Measurements from ENCODE around the gene SPINK8.

Gene SPINK8

DNA sequence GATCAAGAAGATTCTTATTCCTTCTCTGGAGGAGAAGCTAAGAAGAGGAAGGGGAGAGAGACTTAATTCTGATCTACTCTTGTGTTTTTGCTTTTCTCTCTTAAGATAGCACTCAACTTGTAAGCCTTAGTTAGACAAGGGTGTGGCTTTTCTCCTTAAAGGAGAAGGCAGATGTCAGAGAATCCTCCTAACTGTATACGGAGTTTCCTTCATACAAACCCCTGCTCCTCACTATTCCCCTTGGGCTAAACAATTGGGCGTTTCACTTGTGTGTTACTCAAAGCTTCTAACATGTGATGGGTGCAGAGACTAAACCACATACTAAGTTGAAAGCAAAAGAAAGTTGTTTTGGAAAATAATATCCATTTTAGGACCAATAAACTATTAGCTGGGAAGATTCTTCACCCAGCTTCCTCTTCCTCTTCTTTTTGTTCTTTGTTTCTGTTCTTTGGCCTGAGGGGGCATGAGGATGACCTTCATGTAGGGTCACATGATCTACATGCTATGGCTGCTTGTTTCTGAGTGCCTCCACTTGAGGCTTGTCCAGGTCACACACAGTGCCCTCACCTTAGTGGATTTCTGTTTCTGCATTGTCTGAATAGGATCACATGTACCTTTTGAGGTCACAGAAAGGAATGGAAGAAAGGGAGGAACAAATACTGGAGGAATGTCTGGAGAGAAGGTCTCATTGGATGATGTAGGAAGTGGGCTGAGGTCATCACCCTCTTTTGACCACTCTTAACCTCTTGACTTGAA, 14.6 kb downstream of the SPINK8 start:
- DNase-seq = no peak

DNA sequence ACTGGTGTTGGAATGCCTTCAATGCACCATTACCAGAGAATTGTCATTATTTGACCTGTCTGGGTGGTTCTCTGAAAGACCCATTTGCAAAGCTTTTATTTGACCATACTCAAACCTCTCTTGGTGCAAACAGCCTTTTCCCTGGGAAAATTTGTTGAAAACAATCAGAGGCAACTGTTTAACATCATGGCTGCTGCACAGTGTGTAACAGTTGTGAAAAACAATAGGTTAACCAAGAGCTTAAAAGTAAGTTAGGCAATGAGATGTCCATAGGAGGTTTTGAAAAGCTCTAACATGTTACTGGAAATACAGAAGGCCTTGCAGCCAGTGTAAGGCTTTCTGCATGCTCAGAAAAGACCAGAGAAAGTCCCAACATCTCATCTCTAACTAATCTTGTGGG, 18.9 kb downstream of the SPINK8 start:
- DNase-seq = no peak

DNA sequence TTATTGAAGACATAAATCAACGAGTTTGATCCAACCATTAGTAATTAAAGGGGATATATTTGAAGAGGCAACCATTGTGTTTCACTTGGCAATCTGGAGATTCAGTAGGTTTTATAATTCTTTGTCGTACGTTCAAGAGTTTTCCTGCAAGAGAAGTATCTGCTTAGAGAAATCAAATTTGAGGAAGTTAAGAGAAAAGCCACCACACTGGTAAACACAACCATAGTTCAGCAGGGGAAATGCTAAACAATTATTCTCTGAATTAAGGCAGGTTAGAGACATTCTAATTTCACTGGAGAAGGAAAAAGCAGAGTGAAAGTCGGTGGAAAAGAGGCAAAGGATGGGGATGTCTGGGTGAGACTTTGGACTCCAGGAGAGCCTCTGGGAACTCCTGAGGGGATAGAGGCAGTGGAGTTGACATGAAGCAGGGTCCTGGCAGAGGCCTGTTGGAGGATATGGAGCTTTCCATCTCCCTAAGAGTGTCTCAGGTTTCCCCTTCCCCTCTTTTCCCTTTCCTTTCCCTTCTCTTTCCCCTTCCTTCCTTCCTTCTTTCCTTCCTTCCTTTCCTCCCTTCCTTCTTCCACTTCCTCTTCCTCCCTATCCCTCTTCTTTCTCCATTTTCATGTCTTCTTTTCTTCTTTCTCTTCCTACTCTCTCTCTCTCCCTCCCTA, 26.5 kb downstream of the SPINK8 start:
- DNase-seq = no peak

DNA sequence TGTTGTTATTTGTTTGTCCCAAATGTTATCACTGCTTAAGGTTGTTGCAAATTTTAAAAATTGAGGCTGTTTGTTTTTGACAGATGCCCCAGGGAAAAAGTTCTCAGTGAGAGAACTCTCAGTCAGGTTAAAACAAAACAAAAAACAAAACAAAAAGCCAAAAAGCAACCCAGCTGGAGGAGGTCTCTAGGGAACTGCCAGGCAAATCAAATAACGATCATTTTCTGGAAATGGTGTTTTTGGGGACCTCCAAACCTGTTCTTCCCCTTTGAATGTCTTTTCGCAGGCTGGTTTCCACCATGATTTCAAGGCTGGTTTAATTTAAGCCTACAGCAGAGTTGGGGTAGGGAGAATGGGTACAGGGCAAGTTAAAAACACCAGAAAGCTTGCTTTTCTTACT, 27.2 kb downstream of the SPINK8 start:
- no peak for DNase-seq

DNA sequence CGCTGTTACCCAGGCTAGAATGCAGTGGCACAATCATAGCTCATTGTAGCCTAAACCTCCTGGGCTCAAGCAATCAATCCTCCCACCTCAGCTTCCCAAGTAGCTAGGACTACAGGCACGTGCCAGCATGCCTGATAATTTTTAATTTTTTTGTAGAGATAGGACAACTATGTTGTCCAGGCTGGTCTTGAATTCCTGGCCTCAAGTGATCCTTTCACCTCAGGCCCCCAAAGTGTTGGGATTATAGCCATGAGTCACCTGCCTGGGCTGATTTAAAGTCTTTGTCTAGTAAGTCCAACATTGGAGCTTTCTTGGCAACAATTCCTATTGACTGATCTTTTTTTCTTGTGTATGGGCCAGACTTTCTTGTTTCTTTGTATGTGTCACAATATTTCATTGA, 28.1 kb downstream of the SPINK8 start:
- DNase-seq = no peak

DNA sequence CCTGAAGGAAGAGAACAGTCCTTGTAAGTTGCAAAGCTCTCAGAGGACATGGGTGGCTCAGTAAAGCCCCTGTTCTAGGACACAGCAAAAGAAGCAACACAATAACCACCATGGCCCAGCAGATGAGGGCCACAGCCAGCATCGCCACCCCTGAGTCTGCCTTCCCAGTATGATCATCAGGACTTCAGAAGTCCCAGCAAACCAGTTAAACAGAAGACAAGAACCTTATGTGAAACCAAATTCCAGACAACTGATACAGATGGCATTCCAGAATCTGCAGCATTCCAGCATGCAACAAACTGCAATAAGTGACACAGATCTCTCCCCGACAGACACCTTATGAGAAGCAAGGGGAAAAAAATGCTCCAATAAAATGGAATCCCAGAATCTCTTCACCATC, 30.4 kb downstream of the SPINK8 start:
- DNase-seq = no peak

DNA sequence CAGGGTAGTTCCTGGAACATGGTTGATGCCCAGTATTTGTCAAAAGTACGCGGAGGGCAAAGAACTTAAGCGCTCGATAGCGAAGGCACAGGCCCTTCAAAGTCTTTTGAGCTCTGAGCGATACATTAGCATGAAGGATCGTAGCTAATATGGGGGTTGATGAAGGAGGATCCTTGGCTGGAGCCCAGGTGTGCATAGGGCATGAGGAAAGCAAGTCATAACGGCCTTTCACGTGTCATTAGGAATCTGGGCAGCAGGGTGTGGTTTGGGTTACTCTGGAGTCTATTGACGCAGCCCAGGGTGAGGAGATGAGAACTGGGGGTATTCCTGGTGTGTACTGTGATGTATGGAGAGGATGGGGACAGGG, 31.7 kb downstream of the SPINK8 start:
- DNase-seq = no peak

DNA sequence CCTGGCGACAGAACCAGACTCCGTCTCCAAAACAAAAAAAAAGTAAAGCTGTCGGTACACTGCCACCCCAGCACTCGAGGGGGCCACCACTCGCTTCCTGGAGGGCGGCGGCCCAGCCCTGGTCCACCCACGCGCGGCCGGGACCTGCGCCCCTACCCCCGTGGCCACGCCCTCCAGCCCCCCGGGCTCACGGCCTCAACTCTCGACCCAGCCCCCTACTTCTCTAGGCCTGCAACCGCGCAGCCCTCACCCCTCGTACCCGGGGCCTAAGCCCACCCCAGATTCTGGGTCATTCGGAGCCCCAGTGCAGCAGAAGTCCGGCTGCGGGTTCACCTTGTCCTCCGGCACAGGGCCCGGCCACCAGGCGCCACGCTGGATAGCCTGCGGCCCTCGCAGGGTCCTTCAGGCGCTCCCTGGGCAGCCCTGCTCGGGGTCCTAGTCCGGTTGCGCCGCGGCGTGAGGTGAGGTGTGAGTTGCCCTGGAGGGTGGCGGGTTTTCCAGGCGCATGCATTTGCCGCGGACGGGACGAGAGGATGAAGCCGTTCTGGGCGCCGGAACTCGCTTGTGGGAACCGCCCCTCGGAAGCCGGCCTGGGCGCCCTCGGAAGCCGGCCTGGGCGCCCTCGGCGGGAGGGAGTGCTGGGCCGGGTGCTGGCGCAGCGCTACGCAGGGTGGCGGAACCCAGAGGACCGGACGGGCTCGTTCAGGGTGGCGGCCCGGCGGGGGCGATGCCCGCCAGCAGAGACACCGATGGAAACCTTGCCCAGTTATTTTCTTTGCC, 32.3 kb downstream of the SPINK8 start, which contains the start of gene NME6:
Gene NME6 (minus strand): TSS at position 348 of the 780 bp plus-strand sequence.
- DNase-seq = peak; percentile 24

DNA sequence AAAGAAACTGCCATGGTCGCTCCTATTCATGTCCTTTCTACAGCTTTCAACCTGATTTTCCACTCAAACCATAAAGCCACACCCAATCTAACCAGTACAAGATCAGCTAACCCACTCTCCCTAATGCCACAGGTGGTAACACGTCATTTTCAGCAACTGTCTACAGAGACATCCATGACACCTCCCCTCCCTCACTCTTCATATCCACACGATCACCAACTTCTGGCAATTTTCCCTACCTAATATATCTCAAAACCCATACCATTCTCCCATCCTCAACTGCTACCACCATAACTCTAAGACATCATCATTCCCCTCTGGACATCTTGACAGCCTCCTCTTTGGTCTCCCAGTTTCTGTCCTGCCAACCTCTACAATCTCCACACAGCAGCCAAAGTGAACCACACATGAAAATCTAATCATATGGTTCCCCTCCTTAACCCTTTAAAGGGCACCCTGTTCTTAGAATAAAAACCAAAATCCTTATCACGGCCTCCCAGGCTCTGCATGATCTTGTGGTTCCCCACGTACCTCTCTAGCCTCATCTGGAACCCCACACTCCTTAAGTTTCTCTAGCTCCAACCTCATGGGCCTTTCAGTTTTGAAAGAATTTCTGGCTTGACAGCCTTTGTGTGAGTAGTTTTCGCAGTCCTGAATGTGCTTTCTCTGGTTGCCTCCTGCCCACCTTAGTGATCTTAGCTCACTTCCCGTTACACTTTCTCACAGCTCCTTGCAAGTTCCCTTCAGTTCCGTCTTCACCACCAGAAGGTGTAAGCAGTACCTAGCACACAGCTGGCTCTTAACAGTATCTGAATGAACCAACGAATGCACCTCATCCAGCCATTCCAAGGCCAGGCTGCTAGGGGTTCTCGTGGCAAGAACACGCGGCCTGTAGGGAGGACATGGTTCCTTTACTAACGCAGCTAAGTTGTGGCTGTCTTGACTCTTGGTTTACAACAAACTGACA, 33.4 kb downstream of the SPINK8 start:
- DNase-seq = no peak

DNA sequence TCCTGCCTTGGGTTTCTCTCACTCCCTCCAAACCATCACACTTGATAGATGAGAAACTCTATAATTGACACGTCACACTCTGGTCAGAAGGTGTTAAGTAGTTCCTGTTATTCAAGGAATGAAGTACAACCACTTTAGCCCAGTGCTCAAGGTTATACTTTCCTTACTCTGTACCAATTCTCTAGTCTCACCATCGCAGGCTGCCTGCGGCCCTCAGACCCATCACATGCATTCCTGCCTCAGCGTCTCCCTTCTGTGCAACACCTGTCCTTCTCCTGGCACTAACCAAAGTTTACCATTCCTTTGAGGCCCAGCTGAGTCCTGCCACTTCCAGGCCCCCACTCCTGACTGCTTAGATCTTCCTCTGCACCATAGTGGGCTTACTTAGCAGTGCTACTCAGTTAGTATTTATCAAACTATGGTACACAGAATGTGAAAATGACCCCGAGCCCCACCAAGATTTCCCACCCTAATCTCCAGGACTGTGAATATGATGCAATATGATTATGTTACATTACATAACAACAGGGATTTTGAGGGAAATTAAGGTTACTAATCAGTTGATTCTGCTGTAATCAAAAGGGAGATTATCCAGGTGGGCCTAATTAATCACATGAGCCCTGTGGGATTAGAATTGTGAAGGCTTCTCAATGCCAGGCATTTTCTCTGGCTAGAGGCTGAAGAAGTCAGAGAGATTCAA, 36.2 kb downstream of the SPINK8 start:
- no peak for DNase-seq

DNA sequence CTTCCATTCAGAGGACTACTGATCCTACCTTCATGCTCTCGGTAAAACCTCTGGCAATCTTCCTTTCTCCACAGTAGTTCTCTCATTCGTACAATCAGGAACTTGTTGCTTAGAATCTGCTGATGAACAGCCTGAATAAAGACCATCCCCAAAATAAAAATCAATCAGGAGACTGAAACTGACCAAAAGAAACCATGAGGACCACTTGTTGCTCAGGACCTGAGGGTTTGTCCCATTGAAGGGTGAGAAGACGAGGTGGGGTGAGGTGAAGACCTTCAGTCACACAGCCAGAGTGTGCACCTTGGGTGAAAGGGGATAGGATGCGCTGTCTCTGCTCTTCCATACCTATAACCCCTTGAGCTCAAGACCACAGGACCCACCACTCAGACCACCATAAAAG, 36.8 kb downstream of the SPINK8 start:
- DNase-seq = no peak

DNA sequence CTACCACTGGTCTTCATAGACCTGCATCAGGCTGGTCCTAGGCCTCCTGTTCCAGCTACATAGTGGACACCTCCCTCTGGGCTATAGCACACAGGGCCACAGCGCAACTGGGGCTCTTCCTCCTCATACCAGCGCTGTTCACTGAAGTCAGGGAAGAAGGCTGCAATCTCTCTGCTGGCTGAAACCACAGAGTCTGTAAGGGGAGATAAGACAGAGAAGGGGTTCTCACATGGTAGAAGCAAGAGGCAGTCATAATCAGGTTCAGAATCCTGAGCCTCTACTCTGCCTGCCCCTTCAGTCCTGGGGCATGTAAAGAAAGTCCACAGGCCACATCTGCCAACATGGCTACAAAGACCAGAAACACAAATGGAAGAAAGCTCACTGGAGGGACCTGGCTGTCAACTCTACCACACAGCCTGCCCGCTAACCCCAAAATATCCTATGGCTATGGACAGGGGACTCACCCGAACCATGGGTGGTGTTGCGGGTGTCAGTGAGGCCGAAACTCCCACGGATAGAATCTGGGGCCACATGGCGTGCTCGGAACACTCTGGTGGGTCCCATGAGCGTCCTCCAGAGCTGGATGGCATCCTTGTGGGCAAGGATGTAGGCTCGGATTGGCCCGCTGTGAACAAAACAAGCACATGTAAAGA, 38.7 kb downstream of the SPINK8 start:
- DNase-seq = no peak

DNA sequence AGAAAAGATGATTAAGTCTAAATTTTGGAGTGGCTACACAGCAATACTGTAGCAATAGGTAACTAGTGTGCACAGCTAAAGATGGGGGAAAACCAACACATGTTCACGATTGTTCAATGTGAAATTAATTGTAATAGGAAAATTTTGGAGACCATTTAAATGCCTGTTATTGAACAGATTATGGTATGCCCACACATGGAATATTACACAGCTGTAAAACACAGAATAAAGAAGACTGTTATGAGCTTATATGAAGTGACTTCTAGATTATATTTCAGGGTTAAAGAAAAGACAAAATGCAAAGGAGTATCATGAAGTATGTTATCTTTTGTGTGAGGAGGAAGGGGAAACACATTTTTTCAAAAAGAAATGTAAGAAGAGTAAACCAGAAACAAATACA, 43.8 kb downstream of the SPINK8 start:
- DNase-seq = no peak

DNA sequence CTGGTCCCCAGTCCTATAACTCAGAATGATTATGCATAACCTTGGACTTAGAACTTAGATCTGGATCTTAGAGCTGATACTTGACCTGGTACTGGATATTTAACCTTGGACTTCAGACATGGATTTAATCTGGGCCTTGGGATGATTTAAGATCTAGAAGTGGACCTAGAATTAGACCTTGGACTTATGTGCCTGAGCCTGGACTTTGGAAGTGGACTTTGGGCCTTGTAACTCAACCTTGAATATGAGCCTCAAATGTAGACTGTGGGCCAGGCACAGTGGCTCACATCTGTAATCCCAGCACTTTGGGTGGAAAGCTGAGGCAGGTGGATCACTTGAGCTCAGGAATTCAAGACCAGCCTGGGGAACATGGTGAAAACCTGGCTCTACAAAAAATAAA, 46.4 kb downstream of the SPINK8 start:
- DNase-seq = no peak

DNA sequence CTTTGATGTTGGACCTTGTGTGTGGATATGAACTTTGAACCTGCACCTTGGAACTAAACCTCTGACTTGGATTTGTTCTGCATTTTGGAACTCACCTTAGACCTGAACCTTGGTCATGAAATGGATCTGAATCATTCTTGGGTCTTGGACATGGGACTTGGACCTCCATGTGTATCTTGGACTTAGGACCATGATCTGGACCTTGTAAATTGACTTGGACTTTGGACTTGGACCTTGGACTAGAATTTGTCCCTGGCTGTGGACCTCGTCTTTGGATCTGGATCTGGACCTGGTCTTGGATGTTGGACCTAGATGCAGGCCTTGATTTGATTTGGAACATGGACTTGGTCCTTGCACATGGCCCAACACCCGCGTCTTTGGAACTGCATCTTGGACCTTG, 47.2 kb downstream of the SPINK8 start:
- DNase-seq = no peak

DNA sequence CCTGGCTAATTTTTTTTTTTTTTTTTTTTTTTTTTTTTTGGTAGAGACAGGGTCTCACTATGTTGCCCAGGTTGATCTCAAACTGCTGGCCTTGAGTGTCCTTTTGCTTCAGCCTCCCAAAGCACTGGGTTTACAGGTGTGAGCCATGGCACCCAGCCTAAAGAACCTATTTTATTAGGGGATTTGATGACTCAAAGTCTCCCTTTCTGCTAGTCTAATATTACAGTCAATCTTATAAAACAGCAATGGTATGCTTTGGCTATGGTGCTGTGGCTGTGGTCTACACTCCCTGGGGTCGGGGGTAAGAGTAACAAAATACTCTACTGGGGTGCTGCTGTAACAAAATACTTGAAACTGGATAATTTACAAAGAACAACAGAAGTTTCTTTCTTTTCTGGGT, 47.8 kb downstream of the SPINK8 start:
- DNase-seq = no peak

DNA sequence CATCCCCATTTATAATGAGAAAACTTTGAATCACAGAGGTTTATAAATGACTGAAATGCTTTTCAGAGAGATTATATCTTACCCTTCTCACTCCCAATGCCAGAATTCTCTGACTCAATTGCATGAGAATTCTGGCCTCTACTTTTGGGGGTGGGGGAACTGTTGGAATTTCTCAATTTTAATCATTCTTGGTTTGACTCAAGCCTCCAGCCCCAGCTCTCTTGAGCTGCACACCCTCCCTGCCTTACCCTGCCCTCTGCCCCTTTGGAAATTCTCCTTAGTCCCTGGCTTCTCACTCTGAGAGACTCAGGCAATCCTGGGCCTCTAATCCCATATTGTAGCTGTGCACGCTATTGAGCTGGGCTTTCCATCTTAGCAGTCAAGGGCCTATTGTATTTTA, 48.3 kb downstream of the SPINK8 start:
- no peak for DNase-seq

DNA sequence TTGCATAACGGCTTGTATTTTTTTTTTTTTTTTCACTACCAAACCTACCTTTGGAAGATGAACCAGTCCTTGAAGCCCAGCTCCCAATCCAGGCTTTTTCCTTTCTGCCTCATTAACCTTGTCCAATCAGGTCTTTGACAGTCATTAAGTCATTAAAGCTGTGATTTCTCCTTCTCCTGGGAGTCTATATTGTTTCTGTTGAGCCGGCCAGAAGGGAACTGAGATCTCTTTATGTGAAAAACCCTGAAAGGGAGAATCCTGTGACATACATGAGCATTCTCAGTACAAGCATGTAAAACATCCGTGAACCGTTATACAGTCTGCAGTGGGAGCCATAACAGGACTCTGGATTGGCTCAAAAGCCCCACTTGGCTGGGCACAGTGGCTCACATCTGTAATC, 52.6 kb downstream of the SPINK8 start:
- DNase-seq = no peak

DNA sequence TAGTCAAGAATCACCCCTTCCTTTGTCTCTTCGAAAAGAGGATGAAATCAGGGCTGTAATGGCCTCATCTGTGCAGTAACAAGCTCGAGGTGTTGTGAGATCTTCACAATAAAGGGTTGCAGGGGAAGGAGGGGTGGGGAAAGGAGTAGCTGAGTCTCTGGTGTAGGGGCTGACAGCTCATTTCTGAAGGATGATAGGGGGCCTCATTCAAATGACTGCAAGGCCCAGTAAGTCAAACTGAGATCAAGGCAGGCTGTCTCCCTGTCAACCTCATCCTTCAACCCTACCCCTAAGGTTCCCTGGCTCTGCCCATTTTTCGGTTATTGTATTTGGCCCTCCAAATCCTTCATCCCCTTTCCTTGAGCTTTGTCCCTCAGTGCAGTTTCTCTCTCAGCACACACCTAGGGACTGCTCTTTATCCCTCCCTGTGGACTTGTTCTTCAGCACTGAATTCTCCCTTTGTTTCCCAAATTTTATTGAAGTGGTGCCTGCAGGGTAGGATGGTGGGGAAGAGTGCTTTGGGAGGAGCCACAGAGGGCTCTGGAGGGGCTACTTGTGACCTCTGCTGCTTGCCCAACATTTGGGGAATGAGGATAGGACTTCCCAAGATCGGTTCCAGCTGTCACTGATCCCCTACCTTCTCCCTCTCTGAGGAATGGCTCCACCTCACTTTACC, 54.4 kb downstream of the SPINK8 start:
- DNase-seq = no peak

DNA sequence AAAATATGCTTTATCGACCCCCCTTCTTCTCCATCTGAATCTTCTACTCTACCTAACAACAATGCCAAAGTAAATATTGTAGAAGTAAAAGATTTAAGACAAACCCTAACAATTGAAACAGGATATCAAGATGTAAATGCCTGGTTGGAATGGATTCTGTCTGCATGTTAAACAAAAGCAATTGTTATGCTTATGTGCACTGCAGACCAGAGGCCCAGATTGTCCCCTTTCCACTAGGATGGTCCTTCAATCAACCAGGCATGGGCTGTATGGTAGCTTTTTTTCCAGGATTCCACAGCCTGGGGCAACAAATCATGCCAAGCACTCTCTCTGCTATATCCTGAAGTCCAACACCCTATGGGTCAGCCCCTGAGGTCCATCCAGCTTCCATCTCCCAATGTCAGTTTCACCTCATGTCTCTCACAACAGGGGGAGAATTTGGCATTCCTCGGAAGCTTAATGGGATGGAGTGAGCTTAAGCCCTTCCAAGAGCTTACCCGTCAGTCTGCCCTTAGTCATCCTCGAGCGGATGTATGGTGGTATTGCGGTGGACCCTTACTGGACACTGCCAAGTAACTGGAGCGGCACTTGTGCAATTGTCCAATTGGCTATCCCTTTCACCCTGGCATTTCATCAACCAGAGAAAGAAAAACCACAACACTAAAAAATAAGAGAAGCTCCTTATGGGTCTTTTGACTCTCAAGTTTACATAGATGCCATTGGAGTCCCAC, 56.4 kb downstream of the SPINK8 start:
- no peak for DNase-seq

Measured in cortex of kidney (tissue), 1 donor.